Measurements from ENCODE around the gene SEC14L5.
"Not testable (repeated sequence)": the region's sequence is repeated elsewhere in the genome, so short reads cannot be mapped to it uniquely, and the experiment has no call there.

SEC14L5 gene

GRCh38 chr16:5036228-5037156 is 78.4 kb downstream of the SEC14L5 start:
- TF ChIP-seq, protein P1, sequence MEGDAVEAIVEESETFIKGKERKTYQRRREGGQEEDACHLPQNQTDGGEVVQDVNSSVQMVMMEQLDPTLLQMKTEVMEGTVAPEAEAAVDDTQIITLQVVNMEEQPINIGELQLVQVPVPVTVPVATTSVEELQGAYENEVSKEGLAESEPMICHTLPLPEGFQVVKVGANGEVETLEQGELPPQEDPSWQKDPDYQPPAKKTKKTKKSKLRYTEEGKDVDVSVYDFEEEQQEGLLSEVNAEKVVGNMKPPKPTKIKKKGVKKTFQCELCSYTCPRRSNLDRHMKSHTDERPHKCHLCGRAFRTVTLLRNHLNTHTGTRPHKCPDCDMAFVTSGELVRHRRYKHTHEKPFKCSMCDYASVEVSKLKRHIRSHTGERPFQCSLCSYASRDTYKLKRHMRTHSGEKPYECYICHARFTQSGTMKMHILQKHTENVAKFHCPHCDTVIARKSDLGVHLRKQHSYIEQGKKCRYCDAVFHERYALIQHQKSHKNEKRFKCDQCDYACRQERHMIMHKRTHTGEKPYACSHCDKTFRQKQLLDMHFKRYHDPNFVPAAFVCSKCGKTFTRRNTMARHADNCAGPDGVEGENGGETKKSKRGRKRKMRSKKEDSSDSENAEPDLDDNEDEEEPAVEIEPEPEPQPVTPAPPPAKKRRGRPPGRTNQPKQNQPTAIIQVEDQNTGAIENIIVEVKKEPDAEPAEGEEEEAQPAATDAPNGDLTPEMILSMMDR (conservative IDR thresholded peaks at IDR 0.05; ENCODE audit: control insufficient read depth, insufficient read depth, low read depth, low read length) = no peak
- no peak overlapping the region for H3K4me3 ChIP-seq (ENCODE audit: control insufficient read depth, low read depth, low read length)
- DNase-seq (ENCODE audit: low read depth) = no peak

DNA sequence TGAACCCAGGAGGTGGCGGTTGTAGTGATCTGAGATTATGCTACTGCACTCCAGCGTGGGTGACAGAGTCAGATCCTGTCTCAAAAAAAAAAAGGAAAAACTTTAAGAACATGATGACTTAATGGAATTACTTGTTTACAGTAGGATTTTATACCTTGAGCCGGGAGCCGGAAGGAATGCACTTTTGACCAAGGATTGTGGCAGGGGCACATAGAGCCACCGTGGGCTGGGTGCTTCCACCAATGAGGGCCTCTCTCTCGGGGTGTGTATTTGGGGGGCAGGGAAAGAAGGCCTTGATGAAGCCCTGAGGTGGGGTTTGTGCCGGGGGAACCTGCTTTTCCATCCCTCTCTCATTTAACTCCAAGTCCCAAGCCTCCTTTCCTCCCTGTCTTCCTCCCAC is 82.3 kb downstream of the SEC14L5 start:
- TF ChIP-seq, protein P1 (conservative IDR thresholded peaks at IDR 0.05; ENCODE audit: control insufficient read depth, insufficient read depth, low read depth, low read length) = no peak
- no peak for DNase-seq (ENCODE audit: low read depth)
- H3K4me3 ChIP-seq (ENCODE audit: control insufficient read depth, low read depth, low read length) = no peak overlapping the region

DNA sequence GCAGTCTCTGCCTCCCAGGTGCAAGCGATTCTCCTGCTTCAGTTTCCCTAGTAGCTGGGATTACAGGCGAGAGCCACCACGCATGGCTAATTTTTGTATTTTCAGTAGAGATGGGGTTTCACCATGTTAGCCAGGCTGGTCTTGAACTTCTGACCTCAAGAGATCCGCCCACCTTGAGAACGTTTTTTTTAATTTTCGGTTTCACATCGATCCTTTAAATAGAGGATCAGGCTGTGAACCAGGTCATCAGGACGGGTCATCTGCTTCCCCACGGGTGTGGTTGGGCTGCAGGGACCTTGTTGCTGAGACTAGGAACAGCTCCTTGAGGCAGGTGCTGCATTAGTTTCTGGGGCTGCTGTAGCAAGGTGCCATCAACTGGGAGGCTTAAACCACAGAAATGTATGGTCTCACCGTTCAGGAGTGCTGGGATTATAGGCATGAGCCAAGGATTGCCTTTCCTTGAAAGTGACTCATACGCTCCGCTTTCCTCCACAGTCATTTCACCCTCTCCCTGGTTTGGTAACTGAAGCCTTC is 83.5 kb downstream of the SEC14L5 start:
- peak; percentile 65 for DNase-seq (ENCODE audit: low read depth)

GRCh38 chr16:5042574-5043171 is 84.5 kb downstream of the SEC14L5 start:
- TF ChIP-seq, protein P1 (conservative IDR thresholded peaks at IDR 0.05; ENCODE audit: control insufficient read depth, insufficient read depth, low read depth, low read length) = no peak
- DNase-seq (ENCODE audit: low read depth) = peak; percentile 49
- no peak overlapping the region for H3K4me3 ChIP-seq (ENCODE audit: control insufficient read depth, low read depth, low read length)

More for the DNA sequence above, 83.5 kb downstream of the SEC14L5 start:
- TF ChIP-seq, protein P1 (conservative IDR thresholded peaks at IDR 0.05; ENCODE audit: control insufficient read depth, insufficient read depth, low read depth, low read length) = no peak
- no peak overlapping the region for H3K4me3 ChIP-seq (ENCODE audit: control insufficient read depth, low read depth, low read length)

DNA sequence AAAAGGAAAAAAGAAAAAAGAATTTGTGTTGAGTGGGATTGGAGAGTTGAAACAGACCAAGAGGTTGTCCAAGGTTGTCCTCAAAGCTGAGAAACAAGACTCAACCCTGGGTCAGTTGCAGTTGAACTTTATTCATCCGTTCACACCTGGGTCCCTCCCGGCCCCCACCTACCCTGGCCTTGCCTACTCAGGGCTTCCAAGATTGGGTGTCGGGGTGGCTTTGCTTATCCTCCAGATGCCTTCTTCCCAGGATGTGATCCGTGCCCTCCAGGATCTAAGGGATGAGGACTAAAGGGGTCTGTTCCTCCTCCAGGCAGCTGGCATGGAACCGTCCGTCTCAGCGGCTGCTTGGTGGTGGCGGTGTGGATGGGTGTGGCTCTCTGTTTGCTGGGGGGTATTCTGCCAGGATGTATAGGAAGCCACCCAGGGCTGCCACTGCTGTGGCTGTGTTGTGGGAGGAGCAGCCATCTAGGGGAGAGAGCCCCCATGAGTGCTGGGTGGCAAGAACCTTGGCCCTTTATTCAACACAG is 85.9 kb downstream of the SEC14L5 start:
- no peak for DNase-seq (ENCODE audit: low read depth)
- TF ChIP-seq, protein P1 (conservative IDR thresholded peaks at IDR 0.05; ENCODE audit: control insufficient read depth, insufficient read depth, low read depth, low read length) = no peak
- no peak overlapping the region for H3K4me3 ChIP-seq (ENCODE audit: control insufficient read depth, low read depth, low read length)

DNA sequence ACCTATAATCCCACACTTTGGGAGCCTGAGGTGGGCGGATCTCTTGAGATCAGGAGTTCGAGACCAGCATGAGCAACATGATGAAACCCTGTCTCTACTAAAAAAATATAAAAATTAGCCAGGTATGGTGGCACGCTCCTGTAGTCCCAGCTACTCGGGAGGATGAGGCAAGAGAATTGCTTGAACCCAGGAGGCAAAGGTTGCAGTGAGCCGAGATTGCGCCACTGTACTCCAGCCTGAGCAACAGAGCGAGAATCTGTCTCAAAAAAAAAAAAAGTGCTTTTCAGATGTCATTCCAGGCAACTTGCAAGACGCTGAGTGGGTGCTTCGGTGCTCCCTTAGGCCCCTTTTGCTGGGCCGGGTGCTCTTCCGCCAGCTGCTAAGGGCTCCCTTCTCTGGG is 86.5 kb downstream of the SEC14L5 start:
- DNase-seq (ENCODE audit: low read depth); H3K4me3 ChIP-seq (ENCODE audit: control insufficient read depth, low read depth, low read length): not testable (repeated sequence)
